GM21423 (cell line): Measurements from ENCODE around the gene FHL2.

ENCODE experiments used
- ATAC-seq: cut with Tn5 transposase; IDR thresholded peaks from one replicate; pipeline ENCODE4 v1.9.1; 2021; ENCODE audit warnings: mild to moderate bottlenecking, moderate library complexity; ENCODE audit not compliant: unreplicated experiment

The FHL2 gene, protein sequence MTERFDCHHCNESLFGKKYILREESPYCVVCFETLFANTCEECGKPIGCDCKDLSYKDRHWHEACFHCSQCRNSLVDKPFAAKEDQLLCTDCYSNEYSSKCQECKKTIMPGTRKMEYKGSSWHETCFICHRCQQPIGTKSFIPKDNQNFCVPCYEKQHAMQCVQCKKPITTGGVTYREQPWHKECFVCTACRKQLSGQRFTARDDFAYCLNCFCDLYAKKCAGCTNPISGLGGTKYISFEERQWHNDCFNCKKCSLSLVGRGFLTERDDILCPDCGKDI

GRCh38 chr2:105398336-105399206 lies at the start of gene FHL2:
TSS of gene FHL2 (minus strand) at chr2:105399051. CDS start at chr2:105386516, 12,535 bp downstream.
- ATAC-seq = peak; percentile 99

DNA sequence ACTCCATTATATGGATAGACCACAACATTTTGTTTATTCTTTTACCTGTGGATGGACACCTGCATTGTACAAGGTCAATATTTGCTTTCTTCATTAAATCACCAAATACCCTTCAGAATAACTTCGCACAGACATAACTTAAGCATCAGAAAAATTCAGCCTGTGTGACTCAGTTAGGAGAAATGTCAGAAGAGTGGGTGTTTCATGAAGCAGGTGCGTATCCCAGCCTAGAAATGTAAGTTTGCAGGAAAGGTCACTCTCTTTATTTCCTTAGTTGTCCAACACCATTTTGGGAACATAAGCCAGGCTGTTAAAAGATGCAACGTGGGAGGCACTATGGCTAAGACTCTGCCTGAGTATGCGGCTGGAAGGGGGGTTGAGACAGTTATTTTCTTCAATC lies 48.6 kb upstream of the FHL2 start:
- no peak for ATAC-seq

- no peak for ATAC-seq
These were observed 47.6 kb upstream of the FHL2 start for GRCh38 chr2:105446501-105446900.

- ATAC-seq = no peak
These were observed 47.1 kb upstream of the FHL2 start for GRCh38 chr2:105445976-105446375.

- ATAC-seq = no peak
These were observed 46.6 kb upstream of the FHL2 start for GRCh38 chr2:105445498-105445897.

DNA sequence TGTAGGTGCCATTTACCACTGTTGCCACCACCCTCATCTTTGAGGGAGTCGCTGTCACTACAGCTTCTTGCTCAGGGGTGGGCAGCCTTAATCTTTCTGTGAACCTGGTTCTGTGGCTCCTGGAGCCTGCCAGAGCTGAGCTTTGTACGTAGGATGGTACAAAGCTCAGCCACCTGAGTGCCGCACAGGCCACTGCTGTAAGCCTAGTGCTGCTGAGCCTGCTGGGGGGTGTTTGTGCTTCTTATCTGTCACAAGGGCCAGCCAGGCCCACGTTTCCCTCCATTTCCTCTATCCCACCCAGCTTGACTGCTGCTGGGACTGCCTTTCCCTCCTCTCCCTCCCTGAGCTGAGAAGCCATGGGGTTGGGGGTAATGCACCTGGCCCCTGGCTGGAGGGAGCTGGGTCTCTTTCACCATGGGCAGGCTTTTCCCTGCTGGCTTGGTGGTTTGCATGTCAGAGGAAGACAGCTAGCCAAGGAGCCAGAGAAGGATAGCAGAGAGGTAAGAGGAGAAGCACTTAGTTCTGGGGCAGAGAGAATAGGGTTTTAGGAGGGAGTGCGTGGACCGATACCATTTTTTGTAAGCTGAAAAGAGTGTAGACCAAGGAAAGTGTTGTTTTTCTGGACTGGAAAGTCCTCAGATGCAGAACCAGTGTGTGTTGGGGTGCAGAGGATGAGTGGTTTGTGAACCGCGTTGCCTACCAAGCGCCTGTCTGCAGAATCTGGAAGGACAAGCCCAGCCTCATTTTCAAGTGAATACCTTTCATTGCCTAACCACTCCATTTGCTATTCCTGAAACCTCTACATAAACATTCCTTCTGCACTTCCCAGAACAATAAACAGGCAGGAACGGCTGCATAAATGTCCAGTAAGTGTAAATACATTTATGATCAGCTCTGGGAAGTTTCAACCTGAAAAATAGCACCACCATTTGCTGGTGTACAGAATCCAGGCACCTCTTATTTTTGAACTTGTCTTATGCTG lies 45.1 kb upstream of the FHL2 start:
- no peak for ATAC-seq

DNA sequence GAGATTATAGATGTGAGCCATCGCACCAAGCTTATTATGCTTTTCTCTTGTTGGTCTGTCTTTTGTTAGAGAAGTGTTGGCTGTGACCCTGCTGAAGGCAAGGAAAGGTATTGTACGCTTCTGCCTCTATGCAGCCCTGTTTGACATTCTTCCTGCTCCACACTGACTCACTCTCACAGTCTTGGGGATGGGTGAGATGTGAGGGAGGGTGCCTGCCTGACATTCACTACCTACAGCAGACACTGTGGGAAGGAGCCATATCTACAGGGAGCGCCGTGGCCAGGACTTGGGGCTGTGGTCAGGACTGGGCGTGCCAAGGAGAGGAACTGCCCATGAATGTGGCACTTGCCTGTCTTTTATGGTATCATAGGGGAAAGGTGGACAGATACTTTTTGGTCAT lies 43.9 kb upstream of the FHL2 start:
- ATAC-seq = no peak

- ATAC-seq = no peak
These were observed 43.2 kb upstream of the FHL2 start for GRCh38 chr2:105442056-105442455.

- no peak for ATAC-seq
These were observed 40.3 kb upstream of the FHL2 start for GRCh38 chr2:105439141-105439540.

GRCh38 chr2:105438104-105438929 lies 39.5 kb upstream of the FHL2 start:
- ATAC-seq = no peak

- ATAC-seq = no peak
These were observed 38.9 kb upstream of the FHL2 start for GRCh38 chr2:105437708-105438103.

GRCh38 chr2:105432749-105433148 lies 33.9 kb upstream of the FHL2 start:
- no peak for ATAC-seq

- no peak for ATAC-seq
These were observed 33.2 kb upstream of the FHL2 start for GRCh38 chr2:105432044-105432399.

GRCh38 chr2:105431367-105432043 lies 32.7 kb upstream of the FHL2 start:
- ATAC-seq = no peak

DNA sequence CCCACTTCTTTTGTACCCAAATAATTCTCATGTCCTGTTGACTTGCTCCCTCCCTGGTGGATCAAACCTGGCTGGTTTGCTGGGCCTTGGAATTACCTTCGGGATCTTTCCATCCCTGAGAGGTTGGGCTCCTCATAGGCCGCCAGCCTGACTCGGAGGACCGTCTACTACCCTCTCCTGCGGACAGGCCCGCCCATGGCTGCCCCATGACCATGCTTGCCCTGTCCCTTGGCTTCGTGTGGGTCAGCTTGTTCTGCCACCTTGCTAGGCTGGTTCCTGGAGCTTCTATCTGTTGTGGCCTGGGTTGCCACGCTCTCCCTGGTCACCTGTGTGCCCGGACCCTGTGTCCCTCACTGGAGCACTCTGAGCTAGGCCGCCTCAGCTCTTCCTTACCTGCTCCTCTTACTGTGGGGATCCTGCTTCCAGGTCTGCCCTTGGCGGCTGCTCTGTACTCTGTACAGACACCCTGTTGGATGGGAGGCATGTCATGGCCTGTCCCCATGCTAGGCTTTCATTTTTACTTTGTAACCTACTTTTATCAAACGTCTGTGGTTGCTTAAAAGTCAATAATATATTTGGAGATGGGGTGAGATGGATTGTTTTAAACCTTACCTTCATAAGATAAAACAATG lies 29.7 kb upstream of the FHL2 start:
- ATAC-seq = no peak

GRCh38 chr2:105427485-105427884 lies 28.6 kb upstream of the FHL2 start:
- ATAC-seq = no peak

DNA sequence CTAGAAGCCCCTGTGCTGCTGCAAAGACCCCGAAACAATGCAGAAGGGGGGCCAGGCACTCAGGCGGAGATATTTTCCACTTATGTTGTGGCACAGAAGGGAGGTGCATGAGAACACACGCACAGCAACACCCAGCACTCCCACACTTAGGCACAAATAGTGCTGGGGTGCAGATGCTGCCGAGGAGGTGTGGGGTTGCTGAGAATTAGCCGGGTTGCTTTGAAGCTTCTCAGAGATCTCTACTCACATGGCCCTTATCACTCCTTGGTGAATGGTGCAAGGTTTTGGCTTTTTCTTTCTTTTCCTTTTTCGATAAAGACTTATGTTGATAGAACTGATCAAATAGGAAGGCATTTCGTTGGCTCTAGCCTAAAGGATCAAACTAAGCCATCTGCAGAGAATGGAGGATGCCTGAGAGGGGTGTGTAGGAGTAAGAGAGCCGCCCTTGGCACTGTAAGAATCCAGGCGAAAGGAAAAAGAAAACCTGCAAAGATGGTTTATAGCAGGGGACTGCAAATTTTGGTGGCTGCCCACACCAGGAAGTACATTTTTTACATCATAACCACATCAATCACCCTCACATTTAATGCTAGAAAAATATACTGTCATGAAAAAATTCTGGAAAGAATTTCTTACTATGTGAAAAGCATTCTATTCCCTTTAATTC lies 27.9 kb upstream of the FHL2 start:
- no peak for ATAC-seq

DNA sequence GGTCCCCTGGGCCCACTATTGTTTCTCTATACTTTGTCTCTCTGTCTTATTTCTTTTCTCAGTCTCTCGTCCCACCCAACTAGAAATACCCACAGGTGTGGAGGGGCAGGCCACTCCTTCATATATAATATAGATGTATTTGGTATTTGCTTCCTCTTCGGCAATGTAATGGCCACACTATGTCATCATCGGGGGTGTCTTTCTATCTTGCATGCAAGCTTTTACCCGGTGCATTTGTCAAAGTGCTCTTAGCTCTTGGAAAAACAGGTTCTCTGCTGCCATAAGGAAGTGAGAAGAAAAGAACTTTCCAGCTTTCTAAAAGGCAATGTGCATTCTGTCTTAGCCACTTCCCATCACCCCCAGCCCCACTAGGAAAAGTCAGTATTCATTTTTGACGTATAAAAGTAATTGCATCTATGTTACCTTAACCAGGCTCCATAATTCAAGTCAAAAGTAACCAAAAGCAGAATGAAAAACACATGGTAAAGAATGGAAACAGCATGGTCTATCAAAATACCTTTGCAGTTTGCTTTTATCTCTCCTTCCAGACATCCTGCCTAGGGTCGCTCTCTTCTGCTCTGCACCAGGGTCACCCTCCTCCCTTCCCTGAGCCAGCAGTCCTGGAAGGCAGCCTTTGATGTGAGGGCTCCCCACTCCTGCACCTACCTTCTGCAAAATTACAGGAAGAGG lies 27.2 kb upstream of the FHL2 start:
- ATAC-seq = no peak
